A549 (cell line): ENCODE results near the gene RPGRIP1. TPM values are rescaled to one million over a fixed set of nuclear protein-coding genes. Genes with fewer than 3 reads are reported as not detected.

ENCODE experiments used
- ATAC-seq, 2 experiments: fragments of 200-7000 bp in 1 of 2; fragments of >200 bp in 1 of 2; cut with Nextera tagmentation in 1 of 2; cut with Tn5 transposase in 1 of 2; 3 replicates each; pipeline versions ENCODE4 v1.8.0 to v1.9.1; 2018 to 2020; ENCODE audit warnings: mild to moderate bottlenecking in 1 of 2, moderate library complexity in 1 of 2
- CTCF ChIA-PET: fragments of 300-600 bp; sonication (Branson Sonifier 250); formaldehyde crosslinking; extraction: SDS; loops from one replicate; lab custom pipeline; 2021; ENCODE audit warnings: antibody characterized with exemption, inconsistent platforms; lab: Yijun Ruan, JAX
- POLR2A ChIA-PET: fragments of 350-600 bp; formaldehyde crosslinking; extraction: SDS; loops from one replicate; lab custom pipeline; 2021; ENCODE audit warnings: antibody characterized with exemption, inconsistent platforms; lab: Yijun Ruan, JAX
- DNase-seq, 2 experiments: peaks; one replicate each; pipeline versions ENCODE4 v3.0.0 to v3.0.0-alpha.2; 2011 to 2016; ENCODE audit warnings: low read depth in 1 of 2, low spot score in 1 of 2
- FAIRE-seq: peaks from 2 replicates; lab custom pipeline; 2011; peaks lifted over from hg19 to GRCh38; lab: Jason Lieb, UNC
- H3K27ac ChIP-seq, 2 experiments: fragments of >200 bp; sonication (Bioruptor Twin); formaldehyde crosslinking; 3 replicates each; pipeline ENCODE4 v1.5.1; 2016 to 2017
- H3K4me1 ChIP-seq: fragments of >200 bp; sonication (Bioruptor Twin); formaldehyde crosslinking; 3 replicates; pipeline ENCODE4 v1.6.1; 2016
- H3K4me2 ChIP-seq: fragments of >200 bp; sonication (Bioruptor Twin); formaldehyde crosslinking; 3 replicates; pipeline ENCODE4 v1.6.1; 2016
- H3K4me3 ChIP-seq: fragments of >200 bp; sonication (Bioruptor Twin); formaldehyde crosslinking; 3 replicates; pipeline ENCODE4 v1.5.1; 2016
- H3K9me3 ChIP-seq: fragments of >200 bp; sonication (Bioruptor Twin); formaldehyde crosslinking; 3 replicates; pipeline ENCODE4 v1.6.1; 2016
- CTCF ChIP-seq: fragments of >200 bp; sonication (Bioruptor Twin); formaldehyde crosslinking; IDR thresholded peaks from 3 replicates; pipeline ENCODE4 v1.5.1; 2016
- EHF ChIP-seq: fragments of 250-450 bp; sonication (Bioruptor Pico); IDR thresholded peaks from 2 replicates; pipeline ENCODE4 v1.5.0; 2020; ENCODE audit warnings: mild to moderate bottlenecking
- ELK1 ChIP-seq: fragments of 150-350 bp; IDR thresholded peaks from 2 replicates; pipeline ENCODE4 v1.6.1; 2014; ENCODE audit warnings: low read depth, mild to moderate bottlenecking, low read length
- NR3C1 ChIP-seq: fragments of >200 bp; sonication (Bioruptor Twin); formaldehyde crosslinking; IDR thresholded peaks from 3 replicates; pipeline ENCODE4 v1.6.1; 2017
- RAD21 ChIP-seq, 2 experiments: fragments of >200 bp in 1 of 2; sonication (Bioruptor Twin) in 1 of 2; formaldehyde crosslinking in 1 of 2; IDR thresholded peaks in 1 of 2; conservative IDR thresholded peaks in 1 of 2; 2 replicates in 1 of 2; 3 replicates in 1 of 2; pipeline ENCODE4 v1.6.1; 2012 to 2018; ENCODE audit warnings: inconsistent platforms in 1 of 2
- RARB ChIP-seq: fragments of 250-450 bp; sonication (Bioruptor Pico); IDR thresholded peaks from 2 replicates; pipeline ENCODE4 v1.8.0; 2021; ENCODE audit warnings: mild to moderate bottlenecking, moderate library complexity
- RFX5 ChIP-seq: fragments of 450-650 bp; IDR thresholded peaks from 2 replicates; pipeline ENCODE4 v1.7.1; 2014; ENCODE audit warnings: antibody characterized with exemption, mild to moderate bottlenecking, moderate library complexity
- SREBF2 ChIP-seq: fragments of 450-650 bp; IDR thresholded peaks from 2 replicates; pipeline ENCODE4 v1.6.1; 2014; ENCODE audit warnings: mild to moderate bottlenecking, moderate library complexity
- WGBS: methylation state at CpG from one replicate; pipeline ENCODE4 v1.1.6; 2017; ENCODE audit errors: missing lambda C conversion rate; 5-methylcytosine and 5-hydroxymethylcytosine counted together
- polyA minus RNA-seq: library from RNA; depleted of rRNA, polyadenylated mRNA; stranded (reverse); fragments of >200 nt; gene quantifications from 2 replicates; pipeline ENCODE4 v1.2.3, GENCODE V29; 2011; rRNA and poly(A)+ RNA removed
- polyA plus RNA-seq, 4 experiments: library from polyadenylated mRNA; depleted of rRNA in 3 of 4; stranded (reverse); fragments of >200 nt; fragmentation: RNase III in 1 of 4; extraction: RNeasy Plus Mini Kit Qiagen cat#74134 plus additional on column Dnase treatment in 1 of 4; gene quantifications; 2 replicates in 3 of 4; 3 replicates in 1 of 4; pipeline ENCODE4 v1.2.3, GENCODE V29; 2011 to 2017
- TF ChIP-seq, protein P1 (sequence below): fragments of 200-600 bp; sonication (generic); IDR thresholded peaks from 2 replicates; pipeline ENCODE4 v1.6.1; 2016; ENCODE audit warnings: antibody characterized with exemption, mild to moderate bottlenecking, moderate library complexity
- TF ChIP-seq, protein P2 (sequence below): IDR thresholded peaks from 2 replicates; pipeline ENCODE4 v1.6.1; 2012; ENCODE audit warnings: low read depth, borderline replicate concordance

RPGRIP1 gene
- 0.87 and 1.5 TPM in 2 replicates for polyA plus RNA-seq (2011; rRNA removed)
- 0.20 and 0.23 TPM in 2 replicates for polyA plus RNA-seq (2012; cell fraction: cytosol; rRNA removed)
- polyA plus RNA-seq (2012; cell fraction: nucleus; rRNA removed) = 0.22 and 0.30 TPM in 2 replicates
- 0.26 to 0.37 TPM (median 0.26 TPM) in 3 replicates for polyA plus RNA-seq (2017; fragmentation: RNase III; extraction: RNeasy Plus Mini Kit Qiagen cat#74134 plus additional on column Dnase treatment)
- 0.29 and 1.4 TPM in 2 replicates for polyA minus RNA-seq

GRCh38 chr14:21279783-21280182, at the start of gene RPGRIP1:
Gene RPGRIP1 (plus strand): TSS chr14:21280083. CDS start chr14:21287977, 7,894 bp downstream.
- Histone ChIP-seq H3K9me3 (no peaks in the 10 kb centered on the region), H3K4me2 (no peak within 1 kb of the TSS), H3K4me3 (no peak within 1 kb of the TSS), H3K4me1 (no peaks in the 10 kb centered on the region), H3K27ac (no peak within 1 kb of the TSS)
- ChIA-PET POLR2A (no interaction called here), CTCF (interaction anchor here (0.6 to 1.1 kb wide), 2 partner anchors 15 to 59 kb away, joined by 3 to 4 read pairs; no protein-coding TSS in a partner anchor)
- WGBS = 93% methylated on average over 2 of the region's 2 CpGs
- DNase-seq (no peak), ATAC-seq (no peak), FAIRE-seq (no peak)
- TF ChIP-seq EHF (CRISPR knock-in tag) = no peak

- no peak overlapping the region for H3K27ac ChIP-seq
- H3K9me3 ChIP-seq = no peaks in the 10 kb centered on the region
- H3K4me2 ChIP-seq = no peak overlapping the region
- 84% methylated on average over 14 of the region's 14 CpGs for WGBS
- DNase-seq (no peak), ATAC-seq (no peak), FAIRE-seq (no peak)
- H3K4me3 ChIP-seq = no peak overlapping the region
- ChIA-PET CTCF (interaction anchor here (0.5 to 2.0 kb wide), 5 partner anchors 8 to 162 kb away, joined by 3 to 6 read pairs (median 6); no protein-coding TSS in a partner anchor), POLR2A (no interaction called here)
- H3K4me1 ChIP-seq = peaks cover 64% of the 10 kb centered on the region
- TF ChIP-seq RARB (CRISPR knock-in tag) = no peak
- TF ChIP-seq, protein P1, sequence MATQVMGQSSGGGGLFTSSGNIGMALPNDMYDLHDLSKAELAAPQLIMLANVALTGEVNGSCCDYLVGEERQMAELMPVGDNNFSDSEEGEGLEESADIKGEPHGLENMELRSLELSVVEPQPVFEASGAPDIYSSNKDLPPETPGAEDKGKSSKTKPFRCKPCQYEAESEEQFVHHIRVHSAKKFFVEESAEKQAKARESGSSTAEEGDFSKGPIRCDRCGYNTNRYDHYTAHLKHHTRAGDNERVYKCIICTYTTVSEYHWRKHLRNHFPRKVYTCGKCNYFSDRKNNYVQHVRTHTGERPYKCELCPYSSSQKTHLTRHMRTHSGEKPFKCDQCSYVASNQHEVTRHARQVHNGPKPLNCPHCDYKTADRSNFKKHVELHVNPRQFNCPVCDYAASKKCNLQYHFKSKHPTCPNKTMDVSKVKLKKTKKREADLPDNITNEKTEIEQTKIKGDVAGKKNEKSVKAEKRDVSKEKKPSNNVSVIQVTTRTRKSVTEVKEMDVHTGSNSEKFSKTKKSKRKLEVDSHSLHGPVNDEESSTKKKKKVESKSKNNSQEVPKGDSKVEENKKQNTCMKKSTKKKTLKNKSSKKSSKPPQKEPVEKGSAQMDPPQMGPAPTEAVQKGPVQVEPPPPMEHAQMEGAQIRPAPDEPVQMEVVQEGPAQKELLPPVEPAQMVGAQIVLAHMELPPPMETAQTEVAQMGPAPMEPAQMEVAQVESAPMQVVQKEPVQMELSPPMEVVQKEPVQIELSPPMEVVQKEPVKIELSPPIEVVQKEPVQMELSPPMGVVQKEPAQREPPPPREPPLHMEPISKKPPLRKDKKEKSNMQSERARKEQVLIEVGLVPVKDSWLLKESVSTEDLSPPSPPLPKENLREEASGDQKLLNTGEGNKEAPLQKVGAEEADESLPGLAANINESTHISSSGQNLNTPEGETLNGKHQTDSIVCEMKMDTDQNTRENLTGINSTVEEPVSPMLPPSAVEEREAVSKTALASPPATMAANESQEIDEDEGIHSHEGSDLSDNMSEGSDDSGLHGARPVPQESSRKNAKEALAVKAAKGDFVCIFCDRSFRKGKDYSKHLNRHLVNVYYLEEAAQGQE = no peak
Measured at GRCh38 chr14:21231020-21231652, 48.7 kb upstream of the RPGRIP1 start.

DNA sequence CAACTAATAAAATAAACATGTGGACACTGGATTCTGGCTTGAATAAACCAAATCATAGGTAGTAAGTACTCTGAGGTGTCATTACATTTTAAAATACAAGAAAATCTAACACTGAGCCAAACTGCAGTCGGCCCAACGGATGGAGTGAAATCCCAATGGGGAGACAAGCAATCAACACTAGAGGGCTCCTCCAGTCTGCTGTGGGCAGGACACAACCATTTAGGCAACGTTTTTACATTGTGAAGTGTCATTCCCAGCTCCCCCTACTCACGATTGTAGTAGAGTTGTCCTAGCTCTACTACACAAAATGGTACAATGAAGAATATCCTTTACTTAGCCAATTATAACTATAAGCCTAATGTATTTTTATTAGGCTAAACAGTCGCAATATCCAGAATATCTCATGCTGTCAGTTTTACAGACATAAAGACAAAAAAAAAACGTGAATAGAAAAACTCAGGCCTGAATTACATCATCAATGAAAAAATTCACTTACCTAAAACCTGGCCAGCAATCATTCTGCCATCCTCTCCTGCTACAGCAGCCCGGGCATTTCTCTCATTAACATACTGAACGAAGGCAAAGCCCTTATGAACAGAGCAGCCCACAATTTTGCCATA, 46.3 kb upstream of the RPGRIP1 start:
- Histone ChIP-seq H3K4me3 (no peak overlapping the region), H3K9me3 (no peaks in the 10 kb centered on the region), H3K4me2 (no peak overlapping the region), H3K27ac (no peak overlapping the region), H3K4me1 (peaks cover 71% of the 10 kb centered on the region; the same call in 2 of the 3 replicates)
- POLR2A ChIA-PET = no interaction called here
- CTCF ChIA-PET = interaction anchor here (0.6 to 1.0 kb wide), 4 partner anchors 8 to 205 kb away, joined by 3 to 5 read pairs (median 4); no protein-coding TSS in a partner anchor
- TF ChIP-seq RAD21 (conservative IDR thresholded peaks at IDR 0.05 in 1 of 2, IDR thresholded peaks at IDR 0.05 in 1 of 2) (peak in 1 of 2 experiments; percentile 20; a peak in 1 of 5 replicates), SREBF2 (no peak), NR3C1 (no peak), ELK1 (no peak), RFX5 (no peak), CTCF (peak; percentile 37; the same call in 2 of the 3 replicates)
- TF ChIP-seq, protein P2, sequence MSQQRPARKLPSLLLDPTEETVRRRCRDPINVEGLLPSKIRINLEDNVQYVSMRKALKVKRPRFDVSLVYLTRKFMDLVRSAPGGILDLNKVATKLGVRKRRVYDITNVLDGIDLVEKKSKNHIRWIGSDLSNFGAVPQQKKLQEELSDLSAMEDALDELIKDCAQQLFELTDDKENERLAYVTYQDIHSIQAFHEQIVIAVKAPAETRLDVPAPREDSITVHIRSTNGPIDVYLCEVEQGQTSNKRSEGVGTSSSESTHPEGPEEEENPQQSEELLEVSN = no peak
- ATAC-seq (peak; percentile 72 to 88), DNase-seq (peak in 1 of 2 experiments; percentile 48), FAIRE-seq (no peak)
- WGBS = 60% methylated on average over 8 of the region's 8 CpGs
